GM23338 (cell line): ENCODE measurements around the gene IDS. TPM values are rescaled to one million over a fixed set of nuclear protein-coding genes. Genes with fewer than 3 reads are reported as not detected.

Experiments used
- ATAC-seq: fragments of 200-7000 bp; cut with Tn5 transposase; 3 replicates; pipeline ENCODE4 v1.9.1; 2020
- DNase-seq: peaks from one replicate; pipeline ENCODE4 v3.0.0-alpha.2; 2015; ENCODE audit warnings: low spot score
- H2AFZ ChIP-seq: fragments of 200-600 bp; sonication (generic); 2 replicates; pipeline ENCODE4 v1.8.0; 2016; ENCODE audit warnings: antibody characterized with exemption, mild to moderate bottlenecking, moderate library complexity
- H3F3A ChIP-seq: fragments of 200-600 bp; sonication (generic); replicated peaks from 2 replicates; pipeline ENCODE4 v1.8.0; 2017; ENCODE audit warnings: antibody characterized with exemption, mixed run types, low read depth
- H3K27ac ChIP-seq: fragments of 200-600 bp; sonication (generic); 2 replicates; pipeline ENCODE4 v1.6.1; 2016; ENCODE audit warnings: low read depth
- H3K27me3 ChIP-seq: fragments of 200-600 bp; sonication (generic); 2 replicates; pipeline ENCODE4 v1.8.0; 2016; ENCODE audit warnings: mild to moderate bottlenecking, mixed run types, moderate library complexity; ENCODE audit not compliant: insufficient read depth
- H3K36me3 ChIP-seq: fragments of 200-600 bp; sonication (generic); 2 replicates; pipeline ENCODE4 v1.8.0; 2016; ENCODE audit warnings: mild to moderate bottlenecking; ENCODE audit not compliant: insufficient read depth
- H3K4me1 ChIP-seq: fragments of 200-600 bp; sonication (generic); 2 replicates; pipeline ENCODE4 v1.8.0; 2016; ENCODE audit warnings: mild to moderate bottlenecking, moderate library complexity; ENCODE audit not compliant: insufficient read depth
- H3K4me2 ChIP-seq: fragments of 200-600 bp; sonication (generic); 2 replicates; pipeline ENCODE4 v1.7.1; 2017; ENCODE audit warnings: mixed run types
- H3K4me3 ChIP-seq: fragments of 200-600 bp; sonication (generic); 2 replicates; pipeline ENCODE4 v1.6.1; 2016; ENCODE audit warnings: mixed run types
- H3K79me2 ChIP-seq: fragments of 200-600 bp; sonication (generic); replicated peaks from 2 replicates; pipeline ENCODE4 v1.8.0; 2017; ENCODE audit warnings: mild to moderate bottlenecking; ENCODE audit not compliant: insufficient read depth
- H3K9me2 ChIP-seq: fragments of 200-600 bp; sonication (generic); 2 replicates; pipeline ENCODE4 v1.8.0; 2017; ENCODE audit not compliant: insufficient read depth
- H4K20me1 ChIP-seq: fragments of 200-600 bp; sonication (generic); replicated peaks from 2 replicates; pipeline ENCODE4 v1.8.0; 2017; ENCODE audit warnings: mild to moderate bottlenecking; ENCODE audit not compliant: insufficient read depth
- H3K27ac Mint-ChIP-seq: 2 replicates; pipeline ENCODE4 v1.8.0; 2020; ENCODE audit warnings: inconsistent platforms, mild to moderate bottlenecking, moderate library complexity, mixed read lengths
- H3K27me3 Mint-ChIP-seq: 3 replicates; pipeline ENCODE4 v1.8.0; 2022; ENCODE audit warnings: low read depth, mild to moderate bottlenecking, moderate library complexity, mixed read lengths, inconsistent platforms; ENCODE audit not compliant: insufficient read depth, poor library complexity
- H3K36me3 Mint-ChIP-seq: 3 replicates; pipeline ENCODE4 v1.8.0; 2021; ENCODE audit warnings: low read depth, mild to moderate bottlenecking, inconsistent platforms, moderate library complexity, mixed read lengths
- H3K4me1 Mint-ChIP-seq: 3 replicates; pipeline ENCODE4 v1.8.0; 2020; ENCODE audit warnings: mild to moderate bottlenecking, inconsistent platforms, mixed read lengths
- H3K4me3 Mint-ChIP-seq: 3 replicates; pipeline ENCODE4 v1.8.0; 2021; ENCODE audit warnings: moderate library complexity, mild to moderate bottlenecking, inconsistent platforms, mixed read lengths
- H3K9me3 Mint-ChIP-seq: 3 replicates; pipeline ENCODE4 v1.8.0; 2020; ENCODE audit warnings: moderate library complexity, mild to moderate bottlenecking, inconsistent platforms, mixed read lengths
- CREB1 ChIP-seq: fragments of 250-450 bp; sonication (Bioruptor Pico); IDR thresholded peaks from 2 replicates; pipeline ENCODE4 v1.5.0; 2020; ENCODE audit warnings: low read depth, mild to moderate bottlenecking, moderate library complexity
- EZH2 ChIP-seq: fragments of 200-600 bp; sonication (generic); IDR thresholded peaks from one replicate; pipeline ENCODE4 v1.8.0; 2017; ENCODE audit warnings: antibody characterized with exemption, mild to moderate bottlenecking, low read depth; ENCODE audit not compliant: unreplicated experiment
- EZH2phosphoT487 ChIP-seq: fragments of 200-600 bp; sonication (generic); IDR thresholded peaks from one replicate; pipeline ENCODE4 v1.8.1; 2018; ENCODE audit warnings: antibody characterized with exemption; ENCODE audit not compliant: unreplicated experiment
- JUNB ChIP-seq: IDR thresholded peaks from one replicate; pipeline ENCODE4 v1.6.1; 2016; ENCODE audit warnings: antibody characterized with exemption; ENCODE audit not compliant: unreplicated experiment
- NANOG ChIP-seq: IDR thresholded peaks from 2 replicates; pipeline ENCODE4 v1.6.1; 2016; ENCODE audit warnings: antibody characterized with exemption, borderline replicate concordance
- POLR2AphosphoS5 ChIP-seq: IDR thresholded peaks from 2 replicates; pipeline ENCODE4 v1.6.1; 2016; ENCODE audit warnings: antibody characterized with exemption, low read depth
- STAT1 ChIP-seq: IDR thresholded peaks from one replicate; pipeline ENCODE4 v1.6.1; 2016; ENCODE audit warnings: antibody characterized with exemption; ENCODE audit not compliant: unreplicated experiment
- ZNF114 ChIP-seq: fragments of 250-450 bp; sonication (Bioruptor Pico); IDR thresholded peaks from 2 replicates; pipeline ENCODE4 v1.5.0; 2020; ENCODE audit warnings: mild to moderate bottlenecking, moderate library complexity
- ZNF331 ChIP-seq: fragments of 250-450 bp; sonication (Bioruptor Pico); IDR thresholded peaks from 2 replicates; pipeline ENCODE4 v1.5.0; 2020; ENCODE audit warnings: low read depth, mild to moderate bottlenecking, moderate library complexity
- polyA plus RNA-seq: library from polyadenylated mRNA; unstranded; fragments of >200 nt; fragmentation: Nextera tagmentation; extraction: Ambion mirVana; gene quantifications from 2 replicates; pipeline ENCODE4 v1.2.1, GENCODE V29; 2016
- total RNA-seq: library from RNA; depleted of rRNA; stranded (reverse); fragments of >200 nt; shearing (Covaris generic); gene quantifications from 2 replicates; pipeline ENCODE4 v1.2.3, GENCODE V29; 2014
- TF ChIP-seq, protein P1 (sequence below): fragments of 250-450 bp; sonication (Bioruptor Pico); IDR thresholded peaks from 2 replicates; pipeline ENCODE4 v1.5.0; 2020; ENCODE audit warnings: mild to moderate bottlenecking, moderate library complexity
- TF ChIP-seq, protein P2 (sequence below): IDR thresholded peaks from one replicate; pipeline ENCODE4 v1.6.1; 2018; ENCODE audit warnings: antibody characterized with exemption; ENCODE audit not compliant: unreplicated experiment
- TF ChIP-seq, protein P3 (sequence below), 2 experiments: fragments of 200-600 bp in 1 of 2; sonication (generic) in 1 of 2; conservative IDR thresholded peaks; 2 replicates each; pipeline versions ENCODE4 v1.5.1 to v1.6.1; 2016 to 2017; ENCODE audit warnings: antibody characterized with exemption in 2 of 2, low read depth in 2 of 2, mild to moderate bottlenecking in 2 of 2, moderate library complexity in 1 of 2
- TF ChIP-seq, protein P4 (sequence below): IDR thresholded peaks from 2 replicates; pipeline ENCODE4 v1.6.1; 2016; ENCODE audit warnings: antibody characterized with exemption

Gene IDS
- total and polyA plus RNA-seq, 2 experiments from 2014 or later, result 8.2 to 12.3 TPM

DNA sequence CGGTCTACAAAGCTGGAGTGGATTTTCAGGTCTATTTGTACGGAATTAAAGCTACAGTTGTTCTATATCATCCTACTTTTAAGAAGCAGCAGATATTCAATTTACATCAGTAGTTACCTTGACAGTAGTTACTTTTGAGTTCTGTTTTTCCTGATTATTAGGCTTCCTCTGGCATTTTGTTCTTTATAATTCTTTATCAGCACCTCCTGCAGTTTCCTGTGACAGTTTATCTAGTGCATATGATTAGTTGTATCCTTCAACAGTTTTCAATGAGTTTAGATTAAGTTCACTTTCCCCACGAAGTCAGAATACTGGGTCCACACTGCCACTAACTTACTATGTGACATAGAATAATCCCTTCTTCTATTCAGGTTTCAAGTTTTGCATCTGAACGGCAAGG, 71.7 kb downstream of the IDS start:
- Mint-ChIP-seq H3K4me3 (no peak overlapping the region), H3K27ac (no peak overlapping the region), H3K36me3 (no peaks in the 10 kb centered on the region), H3K4me1 (no peaks in the 10 kb centered on the region; the same call in 2 of the 3 replicates), H3K27me3 (no peaks in the 10 kb centered on the region), H3K9me3 (peaks cover under 1% of the 10 kb centered on the region; the same call in 2 of the 3 replicates)
- Histone ChIP-seq H3K79me2 (no peaks in the 10 kb centered on the region), H3K4me1 (no peaks in the 10 kb centered on the region), H3K27ac (no peak overlapping the region), H2AFZ (no peak overlapping the region), H3K9me2 (no peaks in the 10 kb centered on the region), H4K20me1 (no peaks in the 10 kb centered on the region), H3K4me3 (no peak overlapping the region), H3F3A (no peaks in the 10 kb centered on the region), H3K27me3 (no peaks in the 10 kb centered on the region), H3K36me3 (no peaks in the 10 kb centered on the region), H3K4me2 (no peak overlapping the region)
- no peak for DNase-seq
- TF ChIP-seq ZNF331 (CRISPR knock-in tag), result no peak
- no peak for TF ChIP-seq STAT1
- no peak for TF ChIP-seq ZNF114
- no peak for TF ChIP-seq JUNB
- TF ChIP-seq, protein P1, sequence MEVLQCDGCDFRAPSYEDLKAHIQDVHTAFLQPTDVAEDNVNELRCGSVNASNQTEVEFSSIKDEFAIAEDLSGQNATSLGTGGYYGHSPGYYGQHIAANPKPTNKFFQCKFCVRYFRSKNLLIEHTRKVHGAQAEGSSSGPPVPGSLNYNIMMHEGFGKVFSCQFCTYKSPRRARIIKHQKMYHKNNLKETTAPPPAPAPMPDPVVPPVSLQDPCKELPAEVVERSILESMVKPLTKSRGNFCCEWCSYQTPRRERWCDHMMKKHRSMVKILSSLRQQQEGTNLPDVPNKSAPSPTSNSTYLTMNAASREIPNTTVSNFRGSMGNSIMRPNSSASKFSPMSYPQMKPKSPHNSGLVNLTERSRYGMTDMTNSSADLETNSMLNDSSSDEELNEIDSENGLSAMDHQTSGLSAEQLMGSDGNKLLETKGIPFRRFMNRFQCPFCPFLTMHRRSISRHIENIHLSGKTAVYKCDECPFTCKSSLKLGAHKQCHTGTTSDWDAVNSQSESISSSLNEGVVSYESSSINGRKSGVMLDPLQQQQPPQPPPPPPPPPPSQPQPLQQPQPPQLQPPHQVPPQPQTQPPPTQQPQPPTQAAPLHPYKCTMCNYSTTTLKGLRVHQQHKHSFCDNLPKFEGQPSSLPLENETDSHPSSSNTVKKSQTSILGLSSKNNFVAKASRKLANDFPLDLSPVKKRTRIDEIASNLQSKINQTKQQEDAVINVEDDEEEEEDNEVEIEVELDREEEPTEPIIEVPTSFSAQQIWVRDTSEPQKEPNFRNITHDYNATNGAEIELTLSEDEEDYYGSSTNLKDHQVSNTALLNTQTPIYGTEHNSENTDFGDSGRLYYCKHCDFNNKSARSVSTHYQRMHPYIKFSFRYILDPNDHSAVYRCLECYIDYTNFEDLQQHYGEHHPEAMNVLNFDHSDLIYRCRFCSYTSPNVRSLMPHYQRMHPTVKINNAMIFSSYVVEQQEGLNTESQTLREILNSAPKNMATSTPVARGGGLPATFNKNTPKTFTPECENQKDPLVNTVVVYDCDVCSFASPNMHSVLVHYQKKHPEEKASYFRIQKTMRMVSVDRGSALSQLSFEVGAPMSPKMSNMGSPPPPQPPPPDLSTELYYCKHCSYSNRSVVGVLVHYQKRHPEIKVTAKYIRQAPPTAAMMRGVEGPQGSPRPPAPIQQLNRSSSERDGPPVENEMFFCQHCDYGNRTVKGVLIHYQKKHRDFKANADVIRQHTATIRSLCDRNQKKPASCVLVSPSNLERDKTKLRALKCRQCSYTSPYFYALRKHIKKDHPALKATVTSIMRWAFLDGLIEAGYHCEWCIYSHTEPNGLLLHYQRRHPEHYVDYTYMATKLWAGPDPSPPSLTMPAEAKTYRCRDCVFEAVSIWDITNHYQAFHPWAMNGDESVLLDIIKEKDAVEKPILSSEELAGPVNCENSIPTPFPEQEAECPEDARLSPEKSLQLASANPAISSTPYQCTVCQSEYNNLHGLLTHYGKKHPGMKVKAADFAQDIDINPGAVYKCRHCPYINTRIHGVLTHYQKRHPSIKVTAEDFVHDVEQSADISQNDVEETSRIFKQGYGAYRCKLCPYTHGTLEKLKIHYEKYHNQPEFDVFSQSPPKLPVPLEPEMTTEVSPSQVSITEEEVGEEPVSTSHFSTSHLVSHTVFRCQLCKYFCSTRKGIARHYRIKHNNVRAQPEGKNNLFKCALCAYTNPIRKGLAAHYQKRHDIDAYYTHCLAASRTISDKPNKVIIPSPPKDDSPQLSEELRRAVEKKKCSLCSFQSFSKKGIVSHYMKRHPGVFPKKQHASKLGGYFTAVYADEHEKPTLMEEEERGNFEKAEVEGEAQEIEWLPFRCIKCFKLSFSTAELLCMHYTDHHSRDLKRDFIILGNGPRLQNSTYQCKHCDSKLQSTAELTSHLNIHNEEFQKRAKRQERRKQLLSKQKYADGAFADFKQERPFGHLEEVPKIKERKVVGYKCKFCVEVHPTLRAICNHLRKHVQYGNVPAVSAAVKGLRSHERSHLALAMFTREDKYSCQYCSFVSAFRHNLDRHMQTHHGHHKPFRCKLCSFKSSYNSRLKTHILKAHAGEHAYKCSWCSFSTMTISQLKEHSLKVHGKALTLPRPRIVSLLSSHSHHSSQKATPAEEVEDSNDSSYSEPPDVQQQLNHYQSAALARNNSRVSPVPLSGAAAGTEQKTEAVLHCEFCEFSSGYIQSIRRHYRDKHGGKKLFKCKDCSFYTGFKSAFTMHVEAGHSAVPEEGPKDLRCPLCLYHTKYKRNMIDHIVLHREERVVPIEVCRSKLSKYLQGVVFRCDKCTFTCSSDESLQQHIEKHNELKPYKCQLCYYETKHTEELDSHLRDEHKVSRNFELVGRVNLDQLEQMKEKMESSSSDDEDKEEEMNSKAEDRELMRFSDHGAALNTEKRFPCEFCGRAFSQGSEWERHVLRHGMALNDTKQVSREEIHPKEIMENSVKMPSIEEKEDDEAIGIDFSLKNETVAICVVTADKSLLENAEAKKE (CRISPR knock-in tag), result no peak
- TF ChIP-seq, protein P2, sequence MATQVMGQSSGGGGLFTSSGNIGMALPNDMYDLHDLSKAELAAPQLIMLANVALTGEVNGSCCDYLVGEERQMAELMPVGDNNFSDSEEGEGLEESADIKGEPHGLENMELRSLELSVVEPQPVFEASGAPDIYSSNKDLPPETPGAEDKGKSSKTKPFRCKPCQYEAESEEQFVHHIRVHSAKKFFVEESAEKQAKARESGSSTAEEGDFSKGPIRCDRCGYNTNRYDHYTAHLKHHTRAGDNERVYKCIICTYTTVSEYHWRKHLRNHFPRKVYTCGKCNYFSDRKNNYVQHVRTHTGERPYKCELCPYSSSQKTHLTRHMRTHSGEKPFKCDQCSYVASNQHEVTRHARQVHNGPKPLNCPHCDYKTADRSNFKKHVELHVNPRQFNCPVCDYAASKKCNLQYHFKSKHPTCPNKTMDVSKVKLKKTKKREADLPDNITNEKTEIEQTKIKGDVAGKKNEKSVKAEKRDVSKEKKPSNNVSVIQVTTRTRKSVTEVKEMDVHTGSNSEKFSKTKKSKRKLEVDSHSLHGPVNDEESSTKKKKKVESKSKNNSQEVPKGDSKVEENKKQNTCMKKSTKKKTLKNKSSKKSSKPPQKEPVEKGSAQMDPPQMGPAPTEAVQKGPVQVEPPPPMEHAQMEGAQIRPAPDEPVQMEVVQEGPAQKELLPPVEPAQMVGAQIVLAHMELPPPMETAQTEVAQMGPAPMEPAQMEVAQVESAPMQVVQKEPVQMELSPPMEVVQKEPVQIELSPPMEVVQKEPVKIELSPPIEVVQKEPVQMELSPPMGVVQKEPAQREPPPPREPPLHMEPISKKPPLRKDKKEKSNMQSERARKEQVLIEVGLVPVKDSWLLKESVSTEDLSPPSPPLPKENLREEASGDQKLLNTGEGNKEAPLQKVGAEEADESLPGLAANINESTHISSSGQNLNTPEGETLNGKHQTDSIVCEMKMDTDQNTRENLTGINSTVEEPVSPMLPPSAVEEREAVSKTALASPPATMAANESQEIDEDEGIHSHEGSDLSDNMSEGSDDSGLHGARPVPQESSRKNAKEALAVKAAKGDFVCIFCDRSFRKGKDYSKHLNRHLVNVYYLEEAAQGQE, result no peak
- TF ChIP-seq CREB1 (CRISPR knock-in tag), result no peak
- no peak for TF ChIP-seq NANOG
- TF ChIP-seq, protein P3, sequence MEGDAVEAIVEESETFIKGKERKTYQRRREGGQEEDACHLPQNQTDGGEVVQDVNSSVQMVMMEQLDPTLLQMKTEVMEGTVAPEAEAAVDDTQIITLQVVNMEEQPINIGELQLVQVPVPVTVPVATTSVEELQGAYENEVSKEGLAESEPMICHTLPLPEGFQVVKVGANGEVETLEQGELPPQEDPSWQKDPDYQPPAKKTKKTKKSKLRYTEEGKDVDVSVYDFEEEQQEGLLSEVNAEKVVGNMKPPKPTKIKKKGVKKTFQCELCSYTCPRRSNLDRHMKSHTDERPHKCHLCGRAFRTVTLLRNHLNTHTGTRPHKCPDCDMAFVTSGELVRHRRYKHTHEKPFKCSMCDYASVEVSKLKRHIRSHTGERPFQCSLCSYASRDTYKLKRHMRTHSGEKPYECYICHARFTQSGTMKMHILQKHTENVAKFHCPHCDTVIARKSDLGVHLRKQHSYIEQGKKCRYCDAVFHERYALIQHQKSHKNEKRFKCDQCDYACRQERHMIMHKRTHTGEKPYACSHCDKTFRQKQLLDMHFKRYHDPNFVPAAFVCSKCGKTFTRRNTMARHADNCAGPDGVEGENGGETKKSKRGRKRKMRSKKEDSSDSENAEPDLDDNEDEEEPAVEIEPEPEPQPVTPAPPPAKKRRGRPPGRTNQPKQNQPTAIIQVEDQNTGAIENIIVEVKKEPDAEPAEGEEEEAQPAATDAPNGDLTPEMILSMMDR (conservative IDR thresholded peaks at IDR 0.05; ENCODE audit: low read depth in 2 of 2), result no peak
- TF ChIP-seq, protein P4, sequence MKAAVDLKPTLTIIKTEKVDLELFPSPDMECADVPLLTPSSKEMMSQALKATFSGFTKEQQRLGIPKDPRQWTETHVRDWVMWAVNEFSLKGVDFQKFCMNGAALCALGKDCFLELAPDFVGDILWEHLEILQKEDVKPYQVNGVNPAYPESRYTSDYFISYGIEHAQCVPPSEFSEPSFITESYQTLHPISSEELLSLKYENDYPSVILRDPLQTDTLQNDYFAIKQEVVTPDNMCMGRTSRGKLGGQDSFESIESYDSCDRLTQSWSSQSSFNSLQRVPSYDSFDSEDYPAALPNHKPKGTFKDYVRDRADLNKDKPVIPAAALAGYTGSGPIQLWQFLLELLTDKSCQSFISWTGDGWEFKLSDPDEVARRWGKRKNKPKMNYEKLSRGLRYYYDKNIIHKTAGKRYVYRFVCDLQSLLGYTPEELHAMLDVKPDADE, result no peak
- TF ChIP-seq EZH2, result no peak
- TF ChIP-seq POLR2AphosphoS5, result no peak
- no peak for TF ChIP-seq EZH2phosphoT487
- no peak for ATAC-seq
